HG03342 (cell line): Measurements from ENCODE around the gene ZMIZ1.

Experiments
- ATAC-seq: cut with Tn5 transposase; IDR thresholded peaks from one replicate; pipeline ENCODE4 v1.9.1; 2021; ENCODE audit warnings: mild to moderate bottlenecking, moderate library complexity; ENCODE audit not compliant: unreplicated experiment

Gene ZMIZ1

DNA sequence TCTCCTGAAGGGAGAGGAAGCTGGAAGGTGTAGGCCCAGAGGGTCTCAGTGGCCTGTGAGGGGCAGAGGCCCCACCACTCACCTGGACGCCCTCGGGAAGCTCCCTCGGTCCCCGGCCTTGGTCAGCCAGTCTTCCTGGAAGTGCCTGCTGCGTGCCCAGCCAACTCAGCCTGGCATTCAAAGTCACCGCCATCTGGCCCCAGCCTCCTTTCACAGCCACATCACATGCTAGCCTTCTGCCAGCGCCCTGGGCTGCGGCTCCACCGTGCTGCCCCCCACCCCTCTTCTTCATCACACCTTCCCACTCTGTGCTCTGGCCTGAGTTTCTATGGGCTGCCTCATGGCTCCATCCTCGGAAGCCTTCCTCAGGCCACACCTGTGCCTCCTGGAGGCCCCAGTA, 98.0 kb downstream of the ZMIZ1 start:
- ATAC-seq: no peak

DNA sequence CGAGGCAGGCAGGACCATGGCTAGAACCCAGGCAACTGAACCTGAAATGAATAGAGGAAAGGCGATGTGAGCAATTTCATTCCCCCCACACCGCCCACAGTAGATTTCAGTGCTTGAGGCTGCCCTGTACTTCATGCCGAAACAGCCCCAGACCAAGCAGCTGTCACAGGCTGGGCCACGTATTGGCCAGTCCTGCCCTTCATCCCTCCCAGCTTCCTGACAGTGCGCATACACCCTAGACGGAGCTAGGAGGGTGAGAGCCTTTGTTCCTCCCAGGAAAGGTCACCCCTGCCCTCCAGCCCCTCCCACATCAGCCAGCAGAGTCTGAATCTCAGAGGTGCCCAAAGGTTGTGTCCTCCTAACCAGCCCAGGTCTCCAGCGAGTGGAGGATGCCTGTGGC, 98.8 kb downstream of the ZMIZ1 start:
- no peak for ATAC-seq

DNA sequence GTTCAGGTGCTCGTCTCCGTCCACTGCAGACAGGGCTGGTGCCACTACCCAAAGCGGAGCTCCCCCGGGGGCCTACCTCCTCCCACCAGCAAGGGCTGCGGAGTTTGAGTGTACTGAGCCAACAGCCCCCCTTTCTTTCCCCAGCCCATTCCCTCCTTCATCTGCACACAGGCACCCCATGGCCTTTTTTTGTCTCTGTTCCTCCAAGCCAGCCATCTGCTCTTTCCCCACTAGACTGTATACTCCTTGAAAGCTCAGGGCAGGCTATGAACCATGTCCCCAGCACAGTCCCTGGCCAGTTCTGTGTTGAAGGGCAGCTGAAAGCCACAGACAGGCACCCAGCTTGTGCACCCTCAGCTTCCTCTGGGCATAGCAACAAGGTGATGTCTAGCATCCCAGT, 99.4 kb downstream of the ZMIZ1 start:
- ATAC-seq: no peak

DNA sequence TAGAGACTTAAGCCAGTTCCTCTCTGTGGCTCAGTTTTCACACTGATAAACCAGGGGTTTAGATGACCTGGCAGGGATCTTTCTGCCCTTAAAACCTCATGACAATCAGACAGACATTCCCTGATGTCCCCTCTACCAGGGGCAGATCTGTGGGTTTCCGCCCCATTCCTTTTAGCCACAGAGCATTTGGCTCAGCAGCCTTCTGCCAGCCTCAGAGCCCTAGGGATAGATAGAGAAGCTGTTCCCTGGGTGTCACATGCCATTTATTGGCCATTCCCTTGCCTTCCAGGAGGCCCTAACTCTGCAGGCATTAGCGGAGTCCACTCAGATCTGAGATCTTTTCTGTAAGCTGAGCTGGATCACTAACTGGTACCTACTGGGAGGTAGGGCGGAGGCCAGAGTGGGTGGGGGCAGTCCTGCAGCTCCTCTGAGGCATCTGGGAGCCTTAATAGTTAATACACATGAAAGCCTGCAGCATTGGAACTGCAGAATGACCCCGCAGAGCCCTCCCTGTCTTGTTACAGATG, 101.5 kb downstream of the ZMIZ1 start:
- ATAC-seq: no peak

DNA sequence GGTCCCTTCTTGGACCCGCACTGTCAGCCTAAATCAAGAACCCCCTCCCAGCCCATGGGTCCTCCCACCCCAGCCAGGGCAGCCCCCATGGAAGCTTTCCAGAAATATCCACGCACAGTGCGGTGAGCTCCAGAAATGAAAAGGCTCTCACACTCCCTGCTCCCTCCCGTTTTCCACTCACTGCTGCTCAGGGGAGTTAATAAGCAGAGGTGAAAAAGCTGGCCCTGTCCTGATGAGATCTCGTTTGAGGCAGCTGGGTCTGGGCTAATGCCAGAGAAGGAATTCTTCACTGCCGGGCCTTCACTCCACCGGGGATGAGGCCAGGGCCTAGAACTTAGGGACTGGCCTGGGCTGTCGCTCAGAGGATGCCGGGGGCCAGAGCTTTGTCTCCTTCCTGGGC, 102.2 kb downstream of the ZMIZ1 start:
- no peak for ATAC-seq

DNA sequence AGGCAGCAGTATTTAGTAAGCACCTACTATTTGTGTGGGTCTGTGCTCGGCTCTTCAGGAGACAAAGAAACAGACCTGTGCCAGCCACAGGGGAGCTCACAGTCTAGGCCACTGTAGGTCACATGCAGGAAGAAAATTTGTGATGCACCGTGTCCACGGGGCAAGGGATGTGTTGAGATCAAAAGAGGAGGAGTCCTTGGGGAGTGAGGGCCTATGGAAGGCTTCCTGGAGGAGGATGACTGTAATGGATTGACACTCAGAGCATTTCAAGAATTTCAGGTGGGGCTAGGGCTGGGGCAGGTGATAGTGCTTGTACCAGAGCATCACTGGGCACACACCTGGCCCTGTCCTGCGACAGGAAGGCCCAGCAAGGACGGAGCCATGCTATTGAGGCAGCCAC, 102.7 kb downstream of the ZMIZ1 start:
- ATAC-seq: no peak

DNA sequence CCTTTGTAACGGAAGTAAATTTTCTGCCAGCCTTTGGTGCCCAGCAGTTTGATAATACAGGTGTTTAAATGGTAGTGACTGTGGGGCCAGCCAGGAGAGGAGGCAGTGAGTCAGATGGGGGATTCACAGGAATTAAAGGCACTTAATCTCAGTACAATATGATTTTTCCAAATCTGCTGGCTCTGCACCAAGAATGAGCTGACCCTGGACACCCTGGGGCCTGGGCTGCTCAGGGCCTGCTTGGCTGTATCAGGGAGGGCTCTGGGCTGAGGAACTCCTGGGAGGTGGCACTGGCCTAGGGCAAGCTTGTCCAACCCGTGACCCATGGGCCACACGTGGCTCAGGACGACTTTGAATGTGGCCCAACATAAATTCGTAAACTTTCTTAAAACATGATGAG, 104.1 kb downstream of the ZMIZ1 start:
- no peak for ATAC-seq

DNA sequence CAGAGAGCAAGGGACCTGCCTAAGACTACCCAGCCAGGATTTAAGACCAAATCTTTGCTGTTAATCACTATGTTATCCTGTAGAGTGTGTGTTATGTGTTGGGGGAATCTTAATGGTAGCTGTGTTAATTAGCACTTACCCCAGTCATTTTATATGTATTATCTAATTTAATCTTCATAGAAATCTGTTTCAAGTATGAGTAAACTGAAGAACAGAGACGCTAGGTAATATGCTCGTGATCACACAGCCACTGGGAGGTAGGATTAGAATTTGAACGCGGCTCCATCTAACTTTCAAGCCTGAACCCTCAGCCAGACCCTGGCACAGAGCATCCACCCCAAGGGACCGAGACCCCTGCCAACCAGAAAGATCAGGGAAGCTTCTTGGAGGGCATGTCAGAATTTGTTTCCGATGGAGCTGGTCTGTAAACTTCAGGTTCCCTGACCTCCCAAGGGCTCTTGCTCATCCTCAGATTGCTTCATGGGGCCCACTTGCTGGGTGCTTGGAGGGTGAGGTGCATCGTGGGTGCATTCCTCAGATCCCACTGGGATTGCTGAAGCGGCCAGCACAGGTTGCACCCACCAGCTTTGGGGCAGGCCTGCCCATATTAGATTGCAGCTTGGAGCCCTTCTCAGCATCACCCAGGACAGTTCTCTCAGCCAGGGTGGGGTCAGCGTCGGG, 105.0 kb downstream of the ZMIZ1 start:
- no peak for ATAC-seq

DNA sequence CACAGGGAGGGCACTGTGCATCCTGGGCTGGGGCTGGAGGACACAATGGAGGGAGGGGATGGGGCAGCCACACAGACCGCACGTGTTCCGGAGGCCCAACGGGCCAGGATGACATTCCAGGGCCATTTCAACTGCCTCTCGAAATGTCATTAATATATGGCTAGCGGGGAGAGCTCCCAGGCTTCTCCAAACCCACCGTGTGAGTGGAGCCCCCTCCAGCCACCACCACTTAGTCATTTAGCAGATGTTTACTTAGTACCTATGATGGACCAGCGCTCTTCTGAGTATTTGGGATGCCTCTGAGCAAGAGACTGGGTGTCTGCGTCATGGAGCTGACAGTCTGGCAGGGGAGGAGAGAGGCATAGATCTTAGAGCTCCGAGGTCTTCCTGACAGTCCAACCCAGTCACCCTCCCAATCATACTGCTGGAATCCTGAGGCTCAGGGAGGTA, 107.3 kb downstream of the ZMIZ1 start:
- ATAC-seq: no peak

DNA sequence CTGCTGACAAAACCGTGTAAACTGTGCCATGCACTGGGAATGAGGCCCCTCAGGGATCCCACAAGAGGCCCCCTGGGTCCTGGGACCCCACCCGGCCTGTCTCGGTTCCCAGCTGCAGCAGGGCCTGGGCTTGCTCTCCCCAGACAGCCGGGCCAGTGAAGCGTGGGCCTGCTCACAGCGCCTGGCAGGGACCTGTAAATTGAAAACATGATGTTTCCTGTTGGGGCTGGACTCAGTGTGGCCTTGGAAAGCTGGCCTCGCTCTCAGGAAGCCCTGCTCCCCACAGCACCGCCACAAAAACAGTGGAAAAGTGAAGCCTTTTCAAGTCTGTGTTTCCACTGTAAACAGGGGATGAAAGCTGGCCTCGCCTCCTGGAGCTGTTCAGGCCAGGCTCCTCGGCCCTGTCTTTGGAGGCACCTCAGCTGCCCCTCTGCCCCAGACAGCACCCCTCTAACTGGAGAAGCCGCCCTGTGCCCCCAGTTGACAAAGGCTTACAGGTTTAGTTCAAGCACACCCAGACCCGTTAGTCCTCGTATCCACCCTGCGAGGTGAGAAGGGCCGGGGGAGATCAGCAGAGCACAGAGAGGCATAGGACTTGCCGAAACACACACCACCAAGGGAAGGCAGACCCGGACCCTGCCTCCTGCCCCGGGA, 108.3 kb downstream of the ZMIZ1 start:
- ATAC-seq: no peak

DNA sequence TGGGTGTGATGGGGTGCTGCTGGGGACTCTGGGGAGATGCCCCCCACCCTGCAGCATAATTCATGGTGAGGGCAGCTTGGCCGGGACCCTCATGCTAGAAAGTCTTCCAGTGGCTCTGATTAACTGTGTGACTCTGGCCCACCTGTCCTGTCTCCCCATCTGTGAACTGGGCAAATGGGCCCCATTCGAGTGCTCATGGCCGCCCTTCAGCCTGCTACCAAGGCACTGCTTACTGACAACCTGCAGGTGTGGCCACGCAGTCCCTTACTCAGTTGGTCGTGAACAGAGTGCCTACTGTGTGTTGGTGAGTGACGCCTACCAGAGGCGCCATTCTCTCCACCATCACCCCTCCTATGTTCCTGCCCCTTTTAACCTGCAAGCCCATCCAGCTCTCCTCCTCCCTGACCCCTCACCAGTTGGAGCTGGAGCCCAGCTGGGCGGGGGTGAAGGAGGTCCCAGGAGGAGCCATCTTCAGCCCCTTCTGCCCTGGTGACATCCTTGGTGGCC, 109.4 kb downstream of the ZMIZ1 start:
- ATAC-seq: no peak

DNA sequence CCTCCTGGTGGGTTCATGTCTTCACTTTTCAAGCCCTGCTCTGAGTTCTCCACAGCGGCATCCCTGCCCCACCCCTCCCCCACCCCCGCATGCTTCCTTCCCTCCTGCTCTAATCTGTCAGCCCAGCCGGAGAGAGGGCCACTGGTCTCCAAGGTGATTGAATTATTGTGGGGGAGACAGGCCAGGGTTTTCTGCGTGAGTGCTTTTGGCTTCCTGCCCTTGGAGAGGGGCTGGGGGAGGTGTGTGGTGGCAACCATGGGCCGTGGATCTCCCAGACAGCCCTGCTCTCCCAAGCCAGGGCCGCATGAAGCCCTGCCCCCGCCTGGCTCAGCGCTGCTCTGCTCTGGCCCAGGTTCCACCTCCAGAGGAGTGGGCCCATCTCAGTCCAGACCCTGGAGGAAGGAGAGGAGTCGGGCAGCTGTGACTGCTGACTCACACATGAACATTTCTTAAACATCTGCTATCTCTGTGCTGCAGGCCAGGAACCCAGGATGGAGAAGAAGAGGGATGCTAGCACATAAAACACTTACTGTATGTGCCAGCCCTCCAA, 109.9 kb downstream of the ZMIZ1 start:
- no peak for ATAC-seq

DNA sequence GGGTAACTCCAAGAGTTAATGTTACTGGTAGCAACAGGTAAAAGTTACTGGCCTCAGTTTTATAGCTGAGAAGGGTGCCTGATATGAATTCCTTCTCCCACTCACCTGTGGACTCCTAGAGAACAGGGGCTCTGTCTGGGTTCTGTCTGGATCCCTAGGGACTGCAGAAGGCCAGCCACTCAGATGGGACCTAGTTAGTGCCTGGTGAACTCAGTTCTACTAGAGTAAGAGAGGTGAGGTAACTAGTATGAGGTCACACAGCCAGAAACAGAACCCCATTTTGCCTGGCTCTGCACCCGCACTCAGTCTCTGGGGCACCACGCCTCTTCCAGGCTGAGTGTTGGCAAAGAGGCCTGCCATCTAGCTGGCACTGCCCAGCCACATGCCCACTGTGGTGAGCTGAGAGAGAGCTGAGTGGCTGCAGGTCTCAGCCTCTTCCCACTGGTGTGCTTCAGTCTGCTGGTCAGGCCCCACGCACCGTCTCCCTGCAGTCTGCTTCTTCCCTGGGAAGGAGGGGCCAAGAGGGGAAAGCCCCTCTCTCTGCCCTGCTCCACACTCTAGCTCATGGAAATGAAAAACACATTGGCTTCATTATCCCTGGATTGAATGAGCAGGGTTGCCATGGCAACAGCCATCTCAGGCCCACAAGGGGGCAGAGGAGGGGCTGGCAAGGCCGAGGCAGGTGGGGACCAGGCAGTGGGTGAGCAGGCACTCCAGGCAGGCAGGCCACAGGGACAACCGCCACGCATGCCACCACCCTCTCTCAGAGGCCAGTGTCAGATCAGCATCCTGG, 110.6 kb downstream of the ZMIZ1 start:
- ATAC-seq: no peak

DNA sequence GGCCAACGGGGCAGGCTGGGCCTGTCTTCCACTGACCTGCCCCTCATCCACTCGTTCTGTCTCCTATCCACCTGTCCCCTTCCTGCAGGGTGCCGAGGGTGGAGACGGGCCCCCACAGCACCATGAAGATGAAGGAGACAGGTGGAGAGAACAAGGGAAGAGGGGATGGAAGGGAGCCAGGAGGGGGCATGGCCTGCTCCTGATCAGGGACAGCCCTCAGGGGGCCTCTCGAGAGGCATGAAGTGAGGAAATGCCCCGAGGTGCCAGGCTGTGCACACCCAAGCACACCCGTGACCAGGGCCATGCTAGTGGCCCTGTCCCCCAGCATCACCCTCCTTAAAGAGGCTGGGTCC, 111.2 kb downstream of the ZMIZ1 start:
- ATAC-seq: no peak

DNA sequence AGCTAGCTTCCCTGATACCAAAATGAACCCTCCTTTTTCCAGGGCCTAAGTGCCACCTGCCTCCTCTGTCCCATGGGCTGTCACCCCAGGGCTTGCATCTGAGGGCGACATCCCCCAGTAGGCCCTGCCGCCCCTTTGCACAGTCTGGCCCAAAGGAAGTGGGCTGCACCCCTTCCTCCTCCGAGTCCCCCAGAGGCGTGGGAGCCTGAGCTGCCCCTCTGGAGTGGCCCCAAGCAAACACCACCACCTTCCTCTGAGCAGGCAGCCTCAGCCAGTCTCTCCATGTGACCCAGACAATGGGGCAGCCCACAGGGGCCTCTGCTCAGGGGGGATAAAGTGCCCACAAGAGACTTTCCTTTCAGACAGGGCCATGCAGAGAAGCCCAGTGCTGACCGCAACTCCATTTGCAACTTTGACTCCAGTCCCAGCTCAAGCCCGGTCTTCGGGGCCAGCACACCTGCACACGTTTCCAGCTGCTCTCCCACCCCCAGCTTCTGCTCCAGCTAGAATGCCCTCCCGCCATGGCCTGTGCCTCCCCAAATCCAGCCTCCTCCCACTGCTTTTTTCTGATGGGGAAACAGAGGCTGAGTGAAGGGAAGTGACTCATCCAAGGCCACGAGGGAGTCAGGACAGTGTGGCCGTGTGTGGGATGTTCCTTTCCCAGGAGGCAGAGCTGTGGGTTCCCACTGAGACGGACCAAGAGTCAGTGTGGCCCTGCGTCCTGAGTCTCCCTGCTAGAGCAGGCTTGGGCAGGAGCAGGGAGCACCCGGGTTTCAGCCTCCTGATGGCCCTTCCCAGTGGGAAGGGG, 111.9 kb downstream of the ZMIZ1 start:
- ATAC-seq: no peak

DNA sequence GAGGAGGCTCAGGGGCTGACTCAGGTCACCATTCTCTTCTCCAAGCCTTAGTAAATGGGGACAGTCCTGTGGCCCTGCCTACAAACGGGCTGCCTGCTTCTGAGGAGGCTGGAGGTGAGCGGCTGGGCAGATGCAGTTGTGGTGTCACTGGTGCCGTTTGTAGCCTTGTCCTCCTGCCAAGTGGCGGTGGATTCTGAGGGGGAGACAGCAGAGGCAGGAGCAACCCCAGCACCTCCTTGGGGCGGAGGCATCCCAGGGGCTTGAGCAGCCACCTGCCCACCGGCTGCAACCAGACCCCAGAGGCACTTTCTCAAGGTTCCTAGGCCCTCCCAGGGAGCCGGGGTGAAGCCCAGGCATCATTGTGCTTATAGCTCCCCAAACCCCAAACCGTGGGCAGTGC, 112.5 kb downstream of the ZMIZ1 start:
- ATAC-seq: no peak

DNA sequence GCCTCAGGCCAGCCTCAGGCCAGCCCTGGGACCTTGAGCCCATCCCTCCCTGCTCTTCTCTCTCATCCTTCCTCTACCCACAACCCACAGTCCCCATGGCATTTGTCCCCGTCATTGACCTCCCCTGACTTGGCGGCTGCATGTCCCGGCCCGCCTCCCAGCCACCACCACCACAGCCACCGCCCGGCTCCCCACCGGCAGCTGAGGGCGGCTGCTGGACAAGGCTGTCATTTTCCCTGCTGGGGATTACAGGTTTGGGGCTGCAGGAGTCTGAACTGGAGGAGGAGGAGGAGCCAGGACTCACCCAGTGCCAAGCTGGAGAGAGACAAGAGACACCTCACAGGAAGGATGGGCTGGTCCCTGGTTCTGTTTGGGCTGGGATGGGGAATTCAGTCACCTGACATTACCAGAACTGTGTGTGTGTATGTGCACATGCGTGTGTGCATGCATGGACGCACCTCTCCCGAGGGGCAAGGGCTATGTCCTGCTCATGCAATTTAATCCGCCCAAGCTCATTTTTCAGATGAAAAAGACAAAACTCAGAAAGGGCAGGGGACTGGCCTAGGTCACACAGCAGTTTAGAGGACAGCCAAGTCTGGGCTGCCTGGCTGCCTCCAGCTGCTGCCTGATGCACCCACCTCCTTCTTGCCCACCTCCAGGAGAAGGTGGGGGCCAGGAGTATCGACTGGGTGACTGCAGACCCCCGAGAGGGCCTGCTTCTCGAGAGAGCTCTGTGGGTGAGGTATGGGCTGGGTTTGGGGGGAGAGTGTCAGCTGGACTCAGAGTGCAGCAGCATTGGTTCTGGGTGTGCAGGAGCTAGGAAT, 113.1 kb downstream of the ZMIZ1 start:
- ATAC-seq: no peak

DNA sequence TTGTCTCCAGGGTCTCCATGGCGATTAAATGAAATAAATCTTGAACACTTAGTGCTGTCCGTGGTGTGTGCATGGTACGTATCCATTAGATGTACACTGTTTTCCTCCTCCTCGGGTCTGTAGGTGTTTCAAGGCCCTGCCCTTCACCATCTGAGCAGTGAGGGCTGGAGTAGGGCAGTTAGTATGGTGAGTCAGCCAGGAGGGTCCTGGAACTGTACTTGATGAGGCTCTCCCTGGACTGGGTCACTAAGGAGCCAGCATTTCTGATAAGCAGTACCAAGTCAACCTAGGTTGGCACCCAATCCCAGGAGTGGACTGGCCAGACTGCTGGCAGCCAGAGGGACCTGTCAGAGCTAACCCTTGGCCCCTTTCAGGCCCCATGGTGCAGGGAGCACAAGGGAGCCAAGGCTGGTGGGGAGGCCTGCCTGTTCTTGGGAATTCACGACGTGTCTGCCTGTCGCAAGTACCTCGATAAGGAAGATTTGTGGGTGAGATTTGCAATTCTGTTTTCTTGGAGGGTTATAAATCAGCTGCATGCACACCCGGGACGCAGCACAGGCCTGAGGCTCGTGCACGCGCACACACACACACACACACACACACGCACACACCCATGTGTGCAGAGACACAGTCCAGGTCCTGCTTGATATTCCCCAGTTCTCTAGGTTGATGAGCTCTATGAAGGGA, 114.2 kb downstream of the ZMIZ1 start:
- no peak for ATAC-seq

DNA sequence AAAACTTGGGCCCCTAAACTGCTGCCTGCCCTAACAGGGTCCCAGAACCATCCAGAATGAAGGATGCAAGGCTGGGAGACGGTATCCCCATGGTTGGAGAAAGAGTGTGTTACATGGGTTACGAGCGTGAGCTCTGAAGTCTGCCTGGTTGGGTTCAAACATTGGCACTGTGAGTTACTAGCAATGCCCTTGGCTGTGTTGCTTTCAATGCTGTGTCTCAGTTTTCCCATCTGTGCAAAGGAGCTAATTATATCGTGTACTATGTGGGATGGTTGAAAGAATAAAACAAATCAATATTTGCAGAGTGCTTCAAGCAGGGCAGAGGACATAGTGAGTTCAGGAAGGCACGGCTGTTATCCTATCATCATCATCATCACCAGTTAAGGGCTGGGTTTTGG, 114.7 kb downstream of the ZMIZ1 start:
- ATAC-seq: no peak
